Neural cell (in vitro differentiated cells): ENCODE measurements around the gene LINC01488. TPM values are rescaled to one million over a fixed set of nuclear protein-coding genes. Genes with fewer than 3 reads are reported as not detected.

ENCODE experiments used
- H2AFZ ChIP-seq: fragments of 200-600, 300-800 bp; sonication (generic), shearing (Covaris generic); 2 replicates; pipeline ENCODE4 v1.6.0; 2014; ENCODE audit warnings: low read depth, mild to moderate bottlenecking, antibody characterized with exemption, low read length, moderate library complexity
- H3F3A ChIP-seq: fragments of 200-600 bp; shearing (Covaris generic); 2 replicates; pipeline ENCODE4 v1.6.1; 2016; ENCODE audit warnings: mild to moderate bottlenecking, moderate library complexity, mixed read lengths, antibody characterized with exemption, low read length; ENCODE audit not compliant: insufficient read depth, poor library complexity, severe bottlenecking
- H3K27ac ChIP-seq: fragments of 200-600, 300-800 bp; sonication (generic), shearing (Covaris generic); 2 replicates; pipeline ENCODE4 v1.5.1; 2014; ENCODE audit warnings: mild to moderate bottlenecking, low read length, moderate library complexity
- H3K27me3 ChIP-seq: fragments of 300-800, 200-600 bp; sonication (generic), shearing (Covaris generic); 2 replicates; pipeline ENCODE4 v1.6.0; 2014; ENCODE audit warnings: mild to moderate bottlenecking, low read depth, low read length, moderate library complexity; ENCODE audit not compliant: insufficient read depth
- H3K36me3 ChIP-seq: fragments of 300-800, 200-600 bp; sonication (generic), shearing (Covaris generic); 2 replicates; pipeline ENCODE4 v1.5.1; 2014; ENCODE audit warnings: mild to moderate bottlenecking, antibody characterized with exemption, low read length, moderate library complexity; ENCODE audit not compliant: insufficient read depth
- H3K4me2 ChIP-seq: fragments of 300-800, 200-600 bp; sonication (generic), shearing (Covaris generic); 2 replicates; pipeline ENCODE4 v1.6.0; 2014; ENCODE audit warnings: mild to moderate bottlenecking, low read length
- H3K4me3 ChIP-seq: fragments of 300-800, 200-600 bp; sonication (generic), shearing (Covaris generic); 2 replicates; pipeline ENCODE4 v1.5.1; 2014; ENCODE audit warnings: mild to moderate bottlenecking, low read length, moderate library complexity
- H3K79me2 ChIP-seq: fragments of 200-600 bp; shearing (Covaris generic); replicated peaks from 2 replicates; pipeline ENCODE4 v1.6.0; 2014; ENCODE audit warnings: mild to moderate bottlenecking, low read length, moderate library complexity; ENCODE audit not compliant: insufficient read depth
- H3K9ac ChIP-seq: fragments of 300-800, 200-600 bp; sonication (generic), shearing (Covaris generic); 2 replicates; pipeline ENCODE4 v1.6.1; 2016; ENCODE audit warnings: mild to moderate bottlenecking, low read length, mixed read lengths
- H3K9me2 ChIP-seq: fragments of 200-600 bp; shearing (Covaris generic); 2 replicates; pipeline ENCODE4 v1.6.1; 2016; ENCODE audit warnings: mild to moderate bottlenecking, low read length, mixed read lengths; ENCODE audit not compliant: insufficient read depth
- H3K9me3 ChIP-seq: fragments of 200-600, 300-800 bp; sonication (generic), shearing (Covaris generic); 2 replicates; pipeline ENCODE4 v1.6.1; 2016; ENCODE audit warnings: mild to moderate bottlenecking, mixed run types, low read length, moderate library complexity, mixed read lengths
- H4K20me1 ChIP-seq: fragments of 200-600 bp; shearing (Covaris generic); 2 replicates; pipeline ENCODE4 v1.6.1; 2016; ENCODE audit warnings: mild to moderate bottlenecking, mixed run types; ENCODE audit not compliant: insufficient read depth
- EP300 ChIP-seq: fragments of 450-650 bp; conservative IDR thresholded peaks from 2 replicates; pipeline ENCODE4 v1.6.1; 2014; ENCODE audit warnings: antibody characterized with exemption, mild to moderate bottlenecking, moderate library complexity; ENCODE audit not compliant: poor library complexity, severe bottlenecking
- EZH2 ChIP-seq: fragments of 200-600, 300-800 bp; shearing (Covaris generic), sonication (generic); IDR thresholded peaks from 2 replicates; pipeline ENCODE4 v1.6.1; 2014; ENCODE audit warnings: antibody characterized with exemption, low read length, borderline replicate concordance, mild to moderate bottlenecking; ENCODE audit not compliant: insufficient read depth, poor library complexity, severe bottlenecking
- MXI1 ChIP-seq: fragments of 450-650 bp; conservative IDR thresholded peaks from 2 replicates; pipeline ENCODE4 v1.6.1; 2014; ENCODE audit warnings: antibody characterized with exemption, mild to moderate bottlenecking; ENCODE audit not compliant: poor library complexity, severe bottlenecking
- POLR2AphosphoS5 ChIP-seq: IDR thresholded peaks from 2 replicates; pipeline ENCODE4 v1.6.1; 2012
- RAD21 ChIP-seq: fragments of 450-650 bp; conservative IDR thresholded peaks from 2 replicates; pipeline ENCODE4 v1.6.1; 2014; ENCODE audit warnings: antibody characterized with exemption, mild to moderate bottlenecking, moderate library complexity
- REST ChIP-seq: IDR thresholded peaks from 2 replicates; pipeline ENCODE4 v1.6.1; 2012; ENCODE audit warnings: borderline replicate concordance
- SMC3 ChIP-seq: fragments of 450-650 bp; conservative IDR thresholded peaks from 2 replicates; pipeline ENCODE4 v1.6.1; 2014; ENCODE audit warnings: antibody characterized with exemption, mild to moderate bottlenecking, moderate library complexity; ENCODE audit not compliant: poor library complexity
- TAF1 ChIP-seq: IDR thresholded peaks from 2 replicates; pipeline ENCODE4 v1.6.1; 2012; ENCODE audit warnings: low read depth
- polyA plus RNA-seq: library from polyadenylated mRNA; depleted of rRNA; stranded (reverse); fragments of >200 nt; gene quantifications from 2 replicates; pipeline ENCODE4 v1.2.3, GENCODE V29; 2014
- TF ChIP-seq, protein P1 (sequence below): fragments of 450-650 bp; IDR thresholded peaks from 2 replicates; pipeline ENCODE4 v1.5.1; 2014; ENCODE audit warnings: antibody characterized with exemption, mild to moderate bottlenecking, moderate library complexity; ENCODE audit not compliant: poor library complexity, severe bottlenecking

Gene LINC01488
- polyA plus RNA-seq, 1 donor from 2014 or later = not detected

- Histone ChIP-seq H4K20me1 (no peaks in the 10 kb centered on the region), H3K36me3 (no peaks in the 10 kb centered on the region), H3K27ac (no peak overlapping the region), H3K4me3 (no peak overlapping the region), H3K4me2 (no peak overlapping the region), H3K27me3 (no peaks in the 10 kb centered on the region), H2AFZ (no peak overlapping the region), H3K79me2 (no peaks in the 10 kb centered on the region), H3K9me2 (no peaks in the 10 kb centered on the region), H3K9ac (no peak overlapping the region), H3F3A (no peaks in the 10 kb centered on the region), H3K9me3 (no peaks in the 10 kb centered on the region)
- TF ChIP-seq EP300 (no peak), MXI1 (no peak), EZH2 (no peak), RAD21 (no peak), REST (no peak), POLR2AphosphoS5 (no peak), SMC3 (no peak), TAF1 (no peak)
- TF ChIP-seq, protein P1, sequence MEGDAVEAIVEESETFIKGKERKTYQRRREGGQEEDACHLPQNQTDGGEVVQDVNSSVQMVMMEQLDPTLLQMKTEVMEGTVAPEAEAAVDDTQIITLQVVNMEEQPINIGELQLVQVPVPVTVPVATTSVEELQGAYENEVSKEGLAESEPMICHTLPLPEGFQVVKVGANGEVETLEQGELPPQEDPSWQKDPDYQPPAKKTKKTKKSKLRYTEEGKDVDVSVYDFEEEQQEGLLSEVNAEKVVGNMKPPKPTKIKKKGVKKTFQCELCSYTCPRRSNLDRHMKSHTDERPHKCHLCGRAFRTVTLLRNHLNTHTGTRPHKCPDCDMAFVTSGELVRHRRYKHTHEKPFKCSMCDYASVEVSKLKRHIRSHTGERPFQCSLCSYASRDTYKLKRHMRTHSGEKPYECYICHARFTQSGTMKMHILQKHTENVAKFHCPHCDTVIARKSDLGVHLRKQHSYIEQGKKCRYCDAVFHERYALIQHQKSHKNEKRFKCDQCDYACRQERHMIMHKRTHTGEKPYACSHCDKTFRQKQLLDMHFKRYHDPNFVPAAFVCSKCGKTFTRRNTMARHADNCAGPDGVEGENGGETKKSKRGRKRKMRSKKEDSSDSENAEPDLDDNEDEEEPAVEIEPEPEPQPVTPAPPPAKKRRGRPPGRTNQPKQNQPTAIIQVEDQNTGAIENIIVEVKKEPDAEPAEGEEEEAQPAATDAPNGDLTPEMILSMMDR = no peak
Observed at GRCh38 chr11:69501891-69502860, 20.7 kb downstream of the LINC01488 start.

GRCh38 chr11:69504127-69504526 lies 22.7 kb downstream of the LINC01488 start:
- H3K4me3 ChIP-seq = no peak overlapping the region
- H3K9me2 ChIP-seq = no peaks in the 10 kb centered on the region
- TF ChIP-seq EP300 = no peak
- no peak for TF ChIP-seq TAF1
- H3K36me3 ChIP-seq = no peaks in the 10 kb centered on the region
- no peaks in the 10 kb centered on the region for H3K9me3 ChIP-seq
- no peaks in the 10 kb centered on the region for H4K20me1 ChIP-seq
- H2AFZ ChIP-seq = no peak overlapping the region
- H3K27ac ChIP-seq = no peak overlapping the region
- H3F3A ChIP-seq = no peaks in the 10 kb centered on the region
- H3K79me2 ChIP-seq = no peaks in the 10 kb centered on the region
- H3K4me2 ChIP-seq = no peak overlapping the region
- H3K9ac ChIP-seq = no peak overlapping the region
- no peaks in the 10 kb centered on the region for H3K27me3 ChIP-seq
